PFSK-1 (cell line): ENCODE results near the gene MAP3K12.

Source experiments
- POLR2AphosphoS5 ChIP-seq: IDR thresholded peaks from 2 replicates; pipeline ENCODE4 v1.6.1; 2012; ENCODE audit warnings: low read depth, mild to moderate bottlenecking, control low read depth, low read length, moderate library complexity
- TAF1 ChIP-seq: IDR thresholded peaks from 2 replicates; pipeline ENCODE4 v1.6.1; 2012; ENCODE audit warnings: low read length, control low read depth, borderline replicate concordance; ENCODE audit not compliant: insufficient read depth
- TF ChIP-seq, protein P1 (sequence below), 2 experiments: IDR thresholded peaks; 2 replicates each; pipeline versions ENCODE4 v1.6.1 to v1.8.0; 2011 to 2012; ENCODE audit warnings: low read depth in 2 of 2, low read length in 2 of 2, control low read depth in 1 of 2, inconsistent platforms in 1 of 2, mild to moderate bottlenecking in 1 of 2, moderate library complexity in 1 of 2; ENCODE audit not compliant: insufficient read depth in 1 of 2

DNA sequence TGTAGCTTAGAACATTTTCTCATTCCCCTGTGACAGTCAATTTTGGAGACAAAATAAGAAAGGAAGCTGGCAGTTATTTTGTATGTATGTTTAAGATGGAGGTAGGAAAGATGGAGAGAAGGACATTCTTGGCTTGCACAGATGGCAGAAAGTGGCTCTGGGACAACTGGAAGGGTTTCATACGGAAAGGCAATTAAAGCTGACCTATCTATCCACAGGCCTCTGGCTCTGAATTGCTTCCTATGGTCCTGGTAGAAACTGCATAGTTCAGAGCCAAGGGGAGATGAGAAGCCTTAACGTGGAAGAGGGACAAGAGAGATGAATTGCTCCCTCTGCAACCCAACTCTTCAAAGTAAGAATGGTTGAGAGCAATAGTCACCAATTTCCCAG, 16.0 kb upstream of the MAP3K12 start:
- TF ChIP-seq POLR2AphosphoS5 = no peak
- TF ChIP-seq, protein P1, sequence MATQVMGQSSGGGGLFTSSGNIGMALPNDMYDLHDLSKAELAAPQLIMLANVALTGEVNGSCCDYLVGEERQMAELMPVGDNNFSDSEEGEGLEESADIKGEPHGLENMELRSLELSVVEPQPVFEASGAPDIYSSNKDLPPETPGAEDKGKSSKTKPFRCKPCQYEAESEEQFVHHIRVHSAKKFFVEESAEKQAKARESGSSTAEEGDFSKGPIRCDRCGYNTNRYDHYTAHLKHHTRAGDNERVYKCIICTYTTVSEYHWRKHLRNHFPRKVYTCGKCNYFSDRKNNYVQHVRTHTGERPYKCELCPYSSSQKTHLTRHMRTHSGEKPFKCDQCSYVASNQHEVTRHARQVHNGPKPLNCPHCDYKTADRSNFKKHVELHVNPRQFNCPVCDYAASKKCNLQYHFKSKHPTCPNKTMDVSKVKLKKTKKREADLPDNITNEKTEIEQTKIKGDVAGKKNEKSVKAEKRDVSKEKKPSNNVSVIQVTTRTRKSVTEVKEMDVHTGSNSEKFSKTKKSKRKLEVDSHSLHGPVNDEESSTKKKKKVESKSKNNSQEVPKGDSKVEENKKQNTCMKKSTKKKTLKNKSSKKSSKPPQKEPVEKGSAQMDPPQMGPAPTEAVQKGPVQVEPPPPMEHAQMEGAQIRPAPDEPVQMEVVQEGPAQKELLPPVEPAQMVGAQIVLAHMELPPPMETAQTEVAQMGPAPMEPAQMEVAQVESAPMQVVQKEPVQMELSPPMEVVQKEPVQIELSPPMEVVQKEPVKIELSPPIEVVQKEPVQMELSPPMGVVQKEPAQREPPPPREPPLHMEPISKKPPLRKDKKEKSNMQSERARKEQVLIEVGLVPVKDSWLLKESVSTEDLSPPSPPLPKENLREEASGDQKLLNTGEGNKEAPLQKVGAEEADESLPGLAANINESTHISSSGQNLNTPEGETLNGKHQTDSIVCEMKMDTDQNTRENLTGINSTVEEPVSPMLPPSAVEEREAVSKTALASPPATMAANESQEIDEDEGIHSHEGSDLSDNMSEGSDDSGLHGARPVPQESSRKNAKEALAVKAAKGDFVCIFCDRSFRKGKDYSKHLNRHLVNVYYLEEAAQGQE (IDR thresholded peaks at IDR 0.05; ENCODE audit: insufficient read depth in 1 of 2, low read depth in 2 of 2, low read length in 2 of 2) = no peak
- no peak for TF ChIP-seq TAF1
